Spleen (tissue), 11 donors: Measurements from ENCODE around the gene FSTL4. TPM values are rescaled to one million over a fixed set of nuclear protein-coding genes. Genes with fewer than 3 reads are reported as not detected.

Source experiments
- DNase-seq: peaks from one replicate; pipeline ENCODE4 v3.0.0-alpha.2; 2020
- H3K27ac ChIP-seq, 8 donors: fragments of 200-600 bp; sonication (generic) in 7 of 8; 1 replicate in 4 of 8; 2 replicates in 4 of 8; pipeline versions ENCODE4 v1.5.0 to v1.8.0; 2016 to 2021; ENCODE audit warnings: inconsistent platforms in 4 of 8, mild to moderate bottlenecking in 4 of 8, moderate library complexity in 1 of 8
- H3K27me3 ChIP-seq, 7 donors: fragments of 200-600 bp; sonication (generic) in 6 of 7; replicated peaks in 1 of 7; 1 replicate in 4 of 7; 2 replicates in 3 of 7; pipeline versions ENCODE4 v1.5.0 to v1.8.0; 2016 to 2021; ENCODE audit warnings: inconsistent platforms in 3 of 7, mild to moderate bottlenecking in 1 of 7
- H3K36me3 ChIP-seq, 6 donors: fragments of 200-600 bp; sonication (generic) in 5 of 6; 1 replicate in 4 of 6; 2 replicates in 2 of 6; pipeline versions ENCODE4 v1.5.0 to v1.8.0; 2016 to 2021; ENCODE audit warnings: inconsistent platforms in 2 of 6
- H3K4me1 ChIP-seq, 6 donors: fragments of 200-600 bp; sonication (generic) in 5 of 6; 1 replicate in 3 of 6; 2 replicates in 3 of 6; pipeline versions ENCODE4 v1.5.0 to v1.8.0; 2016 to 2021; ENCODE audit warnings: inconsistent platforms in 3 of 6
- H3K4me3 ChIP-seq, 8 donors: fragments of 200-600 bp; sonication (generic) in 7 of 8; 1 replicate in 4 of 8; 2 replicates in 4 of 8; pipeline versions ENCODE4 v1.5.0 to v1.8.0; 2016 to 2021; ENCODE audit warnings: inconsistent platforms in 4 of 8, mild to moderate bottlenecking in 4 of 8, moderate library complexity in 2 of 8
- H3K9me3 ChIP-seq, 8 donors: fragments of 200-600 bp; sonication (generic) in 7 of 8; 1 replicate in 4 of 8; 2 replicates in 4 of 8; pipeline versions ENCODE4 v1.5.0 to v1.8.0; 2016 to 2021; ENCODE audit warnings: inconsistent platforms in 4 of 8
- CTCF ChIP-seq, 11 experiments: fragments of 200-600 bp in 7 of 11; fragments of 450-650 bp in 4 of 11; sonication (generic) in 4 of 11; IDR thresholded peaks in 8 of 11; conservative IDR thresholded peaks in 3 of 11; 1 replicate in 7 of 11; 2 replicates in 4 of 11; pipeline versions ENCODE4 v1.4.0 to v1.8.0; 2016 to 2021; ENCODE audit warnings: antibody characterized with exemption in 11 of 11, inconsistent platforms in 4 of 11, mild to moderate bottlenecking in 1 of 11
- POLR2A ChIP-seq, 3 donors: fragments of 450-650 bp; IDR thresholded peaks; one replicate each; pipeline ENCODE4 v1.5.1; 2017; ENCODE audit warnings: antibody characterized with exemption in 3 of 3, mild to moderate bottlenecking in 1 of 3
- POLR2AphosphoS5 ChIP-seq, 3 donors: sonication (generic); formaldehyde crosslinking; IDR thresholded peaks; one replicate each; pipeline ENCODE4 v1.5.1; 2017; ENCODE audit warnings: antibody characterized with exemption in 3 of 3
- WGBS, 5 donors: extraction: QIAGEN DNeasy Blood & Tissue Kit in 3 of 5; methylation state at CpG; one replicate each; pipeline versions ENCODE4 v1.1.5 to v1.1.7; 2013 to 2018; 5-methylcytosine and 5-hydroxymethylcytosine counted together
- intact Hi-C: fragments of 100-400 bp; cut with DNase I; formaldehyde crosslinking; loops from one replicate; pipeline ENCODE4 v1.15.0; 2023; ENCODE audit warnings: low total_unique reads
- polyA plus RNA-seq, 3 donors: library from polyadenylated mRNA; stranded (reverse); fragments of 200-250 nt; gene quantifications; one replicate each; pipeline ENCODE4 v1.2.1, GENCODE V29; 2013
- total RNA-seq, 7 donors: library from RNA; depleted of rRNA in 3 of 7; stranded (reverse); fragments of >200 nt in 3 of 7; fragmentation: NEBNext Ultra II Directional in 4 of 7; extraction: Animal tissue kit (Norgen Biotek cat#: 25700) in 4 of 7; gene quantifications; one replicate each; pipeline versions ENCODE4 v1.1.0 to v1.2.1, GENCODE V29; 2016 to 2021
- donor health status: healthy with polysubstance abuse.
- donor health status: DM: no; HTN: no; CAD: no; lungs with moderate emphysema.
- donor health status: DM: no; HTN: no; CAD: no.
- donor health status: Bipolar disorder and iron deficiency.
- donor health status: healthy.
- donor health status: DM: no; HTN: no; CAD: no.
- donor health status: DM: yes; HTN: yes; CAD: no.

The FSTL4 gene
- total and polyA plus RNA-seq, 10 donors: under 0.01 to 1.0 (median 0.37) TPM; not detected in 4

- intact Hi-C loops: no loop called here
Observed at GRCh38 chr5:133222979-133223378, 389.4 kb downstream of the FSTL4 start.

GRCh38 chr5:133222521-133222920 lies 389.8 kb downstream of the FSTL4 start:
- intact Hi-C loops: no loop called here
- H3K36me3 ChIP-seq: no peaks in the 10 kb centered on the region

More at GRCh38 chr5:133222979-133223378, 389.4 kb downstream of the FSTL4 start:
- H3K4me1 ChIP-seq: no peaks in the 10 kb centered on the region
- H3K4me3 ChIP-seq: no peak overlapping the region
- H3K27ac ChIP-seq: no peak overlapping the region
- DNase-seq: no peak
- no peaks in the 10 kb centered on the region for H3K27me3 ChIP-seq
- no peaks in the 10 kb centered on the region for H3K9me3 ChIP-seq
- H3K36me3 ChIP-seq: no peaks in the 10 kb centered on the region
- WGBS, 5 donors: 54 to 61% (median 58%) methylated on average over 7 to 8 of the region's 8 CpGs
- TF ChIP-seq CTCF (IDR thresholded peaks at IDR 0.05 in 8 of 11, conservative IDR thresholded peaks at IDR 0.05 in 3 of 11): no peak
- TF ChIP-seq POLR2A (IDR thresholded peaks at IDR 0.05): no peak
- TF ChIP-seq POLR2AphosphoS5 (IDR thresholded peaks at IDR 0.05): no peak

DNA sequence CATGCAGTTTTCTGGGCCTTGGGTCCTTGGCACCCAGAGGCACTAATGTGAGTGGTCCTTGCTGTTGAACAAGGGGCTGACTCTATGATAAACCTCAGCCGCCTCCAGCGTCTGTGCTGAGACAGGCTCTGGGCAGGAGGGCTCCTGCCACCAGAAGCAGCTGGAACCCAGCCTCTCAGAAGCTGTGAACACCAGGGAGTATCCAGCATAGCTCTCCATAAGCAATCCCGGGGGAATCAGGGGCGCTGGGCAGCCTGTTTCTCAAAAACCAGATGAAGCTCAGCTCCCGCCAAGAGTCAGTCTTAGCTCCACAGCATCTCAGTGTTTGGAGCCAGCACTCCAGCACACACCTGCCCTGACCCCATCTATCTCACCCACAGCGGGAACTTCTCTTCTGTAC lies 390.3 kb downstream of the FSTL4 start:
- DNase-seq: no peak
- 84 to 96% (median 91%) methylated on average over 6 of the region's 6 CpGs for WGBS, 5 donors
- H3K36me3 ChIP-seq: no peaks in the 10 kb centered on the region
- no peak overlapping the region for H3K4me3 ChIP-seq
- H3K27ac ChIP-seq: no peak overlapping the region
- intact Hi-C loops: no loop called here
- H3K9me3 ChIP-seq: no peaks in the 10 kb centered on the region
- H3K4me1 ChIP-seq: no peaks in the 10 kb centered on the region
- no peaks in the 10 kb centered on the region for H3K27me3 ChIP-seq
- no peak for TF ChIP-seq CTCF (IDR thresholded peaks at IDR 0.05 in 8 of 11, conservative IDR thresholded peaks at IDR 0.05 in 3 of 11)
- no peak for TF ChIP-seq POLR2AphosphoS5 (IDR thresholded peaks at IDR 0.05)
- TF ChIP-seq POLR2A (IDR thresholded peaks at IDR 0.05): no peak

More at GRCh38 chr5:133222521-133222920, 389.8 kb downstream of the FSTL4 start:
- no peak for DNase-seq
- Histone ChIP-seq H3K9me3 (no peaks in the 10 kb centered on the region), H3K4me1 (no peaks in the 10 kb centered on the region), H3K27ac (no peak overlapping the region), H3K27me3 (no peaks in the 10 kb centered on the region), H3K4me3 (no peak overlapping the region)
- TF ChIP-seq POLR2A (IDR thresholded peaks at IDR 0.05): no peak
- TF ChIP-seq CTCF (IDR thresholded peaks at IDR 0.05 in 8 of 11, conservative IDR thresholded peaks at IDR 0.05 in 3 of 11): no peak
- no peak for TF ChIP-seq POLR2AphosphoS5 (IDR thresholded peaks at IDR 0.05)
- 86 to 97% (median 90%) methylated on average over 4 of the region's 4 CpGs for WGBS, 5 donors

DNA sequence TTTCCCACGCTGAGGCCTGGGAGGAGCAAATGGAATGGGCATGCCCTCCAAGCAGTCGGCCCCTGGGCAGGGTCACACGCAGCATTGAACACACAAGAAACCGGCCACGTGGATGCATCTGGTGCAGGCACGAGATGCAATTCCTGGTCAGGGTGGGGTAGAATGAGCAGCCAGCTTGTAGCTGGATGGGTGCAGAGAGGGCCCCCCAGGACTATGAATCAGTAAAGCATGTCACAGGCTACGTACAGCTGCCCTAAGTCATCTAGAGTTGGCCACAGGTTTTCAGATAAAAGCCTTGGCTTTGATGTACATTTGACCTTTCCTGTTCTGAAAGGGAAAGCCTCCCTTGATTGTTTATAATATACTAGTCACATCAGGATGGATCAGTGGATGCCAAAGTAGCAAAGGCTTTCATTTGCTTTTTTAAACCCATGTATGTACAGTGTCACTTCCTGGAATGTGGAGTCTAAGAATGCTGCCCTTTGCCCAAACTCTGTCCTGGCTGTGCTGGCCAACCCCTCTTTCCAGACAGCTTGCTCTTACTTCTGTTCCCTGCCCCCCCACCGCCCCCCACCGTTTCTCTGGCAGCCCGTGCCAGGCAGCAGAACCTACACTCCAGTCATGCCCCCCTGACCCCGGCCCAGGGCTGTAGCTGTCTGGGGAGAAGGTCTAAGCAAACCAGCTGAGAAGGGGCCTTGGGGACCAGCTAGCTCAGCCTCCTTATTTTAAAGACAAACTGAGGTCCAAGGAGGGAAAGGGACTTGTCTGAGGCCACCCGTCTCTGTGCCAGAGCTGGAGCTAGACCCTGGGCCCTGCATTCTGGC lies 391.3 kb downstream of the FSTL4 start:
- TF ChIP-seq POLR2AphosphoS5 (IDR thresholded peaks at IDR 0.05) (no peak), POLR2A (IDR thresholded peaks at IDR 0.05) (no peak), CTCF (IDR thresholded peaks at IDR 0.05 in 8 of 11, conservative IDR thresholded peaks at IDR 0.05 in 3 of 11) (no peak)
- H3K27ac ChIP-seq: no peak overlapping the region
- intact Hi-C loops: no loop called here
- no peaks in the 10 kb centered on the region for H3K4me1 ChIP-seq
- no peak overlapping the region for H3K4me3 ChIP-seq
- no peaks in the 10 kb centered on the region for H3K27me3 ChIP-seq
- DNase-seq: no peak
- 69 to 82% (median 80%) methylated on average over 12 of the region's 12 CpGs for WGBS, 5 donors
- no peaks in the 10 kb centered on the region for H3K36me3 ChIP-seq
- H3K9me3 ChIP-seq: no peaks in the 10 kb centered on the region
